K562 (cell line): ENCODE data around the gene NACC1. TPM values are rescaled to one million over a fixed set of nuclear protein-coding genes. Genes with fewer than 3 reads are reported as not detected.

Source experiments
- ATAC-seq: fragments of 200-7000 bp; cut with Tn5 transposase; 3 replicates; pipeline ENCODE4 v1.9.1; 2020; ENCODE audit warnings: moderate library complexity
- BruUV-seq: library from RNA; stranded (reverse); fragments of 400-500 nt; replicated peaks from 2 replicates; lab custom pipeline; 2021; lab: Mats Ljungman, UMichigan
- CTCF ChIA-PET: fragments of 300-600 bp; formaldehyde crosslinking; extraction: SDS; loops from one replicate; lab custom pipeline; 2021; ENCODE audit warnings: low intra/inter-chr PET ratio; lab: Yijun Ruan, JAX
- POLR2A ChIA-PET: fragments of 300-600, 350-650 bp; sonication (Branson Sonifier 250); formaldehyde crosslinking; extraction: SDS; loops from one replicate; lab custom pipeline; 2021; ENCODE audit warnings: antibody characterized with exemption, inconsistent platforms; lab: Yijun Ruan, JAX
- DNase-seq, 4 experiments: peaks; one replicate each; pipeline versions ENCODE4 v3.0.0 to v3.0.0-alpha.2; 2011 to 2018; ENCODE audit warnings: low spot score in 3 of 4, mixed read lengths in 3 of 4; ENCODE audit errors: extremely low read depth in 1 of 4
- FAIRE-seq: peaks from 2 replicates; lab custom pipeline; 2011; peaks lifted over from hg19 to GRCh38; lab: Jason Lieb, UNC
- H2AFZ ChIP-seq: 2 replicates; pipeline ENCODE4 v1.6.0; 2011; ENCODE audit warnings: low read depth, low read length, control low read depth, inconsistent platforms
- H3K27ac ChIP-seq: fragments of 200-600 bp; 3 replicates; pipeline ENCODE4 v1.8.0; 2011; ENCODE audit warnings: low read depth, mild to moderate bottlenecking, control low read depth, inconsistent platforms, low read length, moderate library complexity, mixed read lengths; ENCODE audit errors: extremely low read depth
- H3K27me3 ChIP-seq, 2 experiments: fragments of 300-600 bp in 1 of 2; 2 replicates in 1 of 2; 3 replicates in 1 of 2; pipeline versions ENCODE4 v1.6.0 to v1.8.0; 2011; ENCODE audit warnings: inconsistent platforms in 2 of 2, low read length in 2 of 2, mild to moderate bottlenecking in 1 of 2, mixed read lengths in 1 of 2, moderate library complexity in 1 of 2; ENCODE audit not compliant: control insufficient read depth in 2 of 2, insufficient read depth in 2 of 2
- H3K36me3 ChIP-seq: fragments of 300-600 bp; 3 replicates; pipeline ENCODE4 v1.8.0; 2011; ENCODE audit warnings: mild to moderate bottlenecking, low read length, inconsistent platforms; ENCODE audit not compliant: control insufficient read depth, insufficient read depth
- H3K4me1 ChIP-seq, 2 experiments: fragments of 200-600 bp in 1 of 2; replicated peaks in 1 of 2; 2 replicates in 1 of 2; 3 replicates in 1 of 2; pipeline versions ENCODE4 v1.5.1 to v1.8.0; 2011; ENCODE audit warnings: inconsistent platforms in 2 of 2, low read length in 2 of 2, mild to moderate bottlenecking in 1 of 2, mixed read lengths in 1 of 2, moderate library complexity in 1 of 2; ENCODE audit not compliant: control insufficient read depth in 2 of 2, insufficient read depth in 2 of 2
- H3K4me2 ChIP-seq: 2 replicates; pipeline ENCODE4 v1.6.1; 2011; ENCODE audit warnings: low read length, control low read depth, inconsistent platforms, mixed read lengths; ENCODE audit not compliant: insufficient read depth
- H3K4me3 ChIP-seq: fragments of 200-600 bp; sonication (generic), shearing (Covaris generic); 2 replicates; pipeline ENCODE4 v1.5.1; 2016; ENCODE audit warnings: control low read depth, inconsistent platforms
- H3K79me2 ChIP-seq: fragments of 200-600 bp; 3 replicates; pipeline ENCODE4 v1.8.0; 2011; ENCODE audit warnings: low read length, inconsistent platforms; ENCODE audit not compliant: control insufficient read depth, insufficient read depth
- H3K9ac ChIP-seq, 2 experiments: 2 replicates each; pipeline versions ENCODE4 v1.6.0 to v1.6.1; 2011; ENCODE audit warnings: low read depth in 2 of 2, low read length in 2 of 2, control low read depth in 1 of 2, inconsistent platforms in 1 of 2, mild to moderate bottlenecking in 1 of 2, mixed read lengths in 1 of 2; ENCODE audit not compliant: insufficient read depth in 1 of 2
- H3K9me1 ChIP-seq: one replicate; pipeline ENCODE4 v1.6.0; 2011; ENCODE audit warnings: inconsistent platforms, mild to moderate bottlenecking, low read length, moderate library complexity; ENCODE audit not compliant: control insufficient read depth, insufficient read depth
- H3K9me3 ChIP-seq: replicated peaks from 2 replicates; pipeline ENCODE4 v1.5.1; 2011; ENCODE audit warnings: low read depth, low read length, inconsistent platforms; ENCODE audit not compliant: control insufficient read depth, insufficient read depth
- H4K20me1 ChIP-seq: replicated peaks from 2 replicates; pipeline ENCODE4 v1.6.1; 2011; ENCODE audit warnings: low read length, inconsistent platforms, mixed read lengths; ENCODE audit not compliant: control insufficient read depth, insufficient read depth
- BCLAF1 ChIP-seq, 2 experiments: fragments of 450-650 bp in 1 of 2; IDR thresholded peaks; 2 replicates each; pipeline ENCODE4 v1.6.1; 2011 to 2017; ENCODE audit warnings: low read depth in 2 of 2, antibody characterized with exemption in 1 of 2, borderline replicate concordance in 1 of 2, low read length in 1 of 2, mild to moderate bottlenecking in 1 of 2, mixed read lengths in 1 of 2; ENCODE audit not compliant: control insufficient read depth in 1 of 2
- CTBP1 ChIP-seq: fragments of 450-650 bp; IDR thresholded peaks from 2 replicates; pipeline ENCODE4 v1.6.1; 2016; ENCODE audit warnings: borderline replicate concordance
- ESRRA ChIP-seq: fragments of 450-650 bp; IDR thresholded peaks from 2 replicates; pipeline ENCODE4 v1.6.1; 2014; ENCODE audit warnings: low read depth, mild to moderate bottlenecking, moderate library complexity, borderline replicate concordance
- FOSL1 ChIP-seq: fragments of 200-800 bp; sonication (Bioruptor generic); conservative IDR thresholded peaks from 2 replicates; pipeline ENCODE4 v1.6.1; 2016; ENCODE audit warnings: missing genetic modification characterization, missing compliant biosample characterization
- GATA2 ChIP-seq: sonication (generic); formaldehyde crosslinking; IDR thresholded peaks from 2 replicates; pipeline ENCODE4 v1.4.0; 2020; ENCODE audit warnings: mild to moderate bottlenecking, missing genetic modification reagents
- KDM1A ChIP-seq, 2 experiments: fragments of 450-650 bp; IDR thresholded peaks; 2 replicates each; pipeline ENCODE4 v1.6.1; 2016; ENCODE audit warnings: mild to moderate bottlenecking in 2 of 2
- KDM5B ChIP-seq: fragments of 200-600 bp; sonication (generic); IDR thresholded peaks from 2 replicates; pipeline ENCODE4 v1.6.1; 2012; ENCODE audit warnings: low read depth, mild to moderate bottlenecking, moderate library complexity, low read length, control low read depth, inconsistent platforms; ENCODE audit not compliant: insufficient replicate concordance
- MAFG ChIP-seq: fragments of 450-650 bp; conservative IDR thresholded peaks from 2 replicates; pipeline ENCODE4 v1.6.1; 2016; ENCODE audit warnings: missing genetic modification characterization, missing compliant biosample characterization
- MBD2 ChIP-seq: sonication (generic); IDR thresholded peaks from 2 replicates; pipeline ENCODE4 v1.6.1; 2016; ENCODE audit warnings: low read depth, borderline replicate concordance
- MEIS2 ChIP-seq: fragments of 450-650 bp; IDR thresholded peaks from 2 replicates; pipeline ENCODE4 v1.6.1; 2014; ENCODE audit warnings: mild to moderate bottlenecking; ENCODE audit not compliant: partially characterized antibody
- NR2C1 ChIP-seq, 2 experiments: fragments of 450-650 bp; IDR thresholded peaks; 2 replicates each; pipeline ENCODE4 v1.6.1; 2017; ENCODE audit warnings: mild to moderate bottlenecking in 2 of 2, antibody characterized with exemption in 1 of 2, inconsistent platforms in 1 of 2, missing compliant biosample characterization in 1 of 2, missing genetic modification characterization in 1 of 2
- NR2C2 ChIP-seq, 2 experiments: fragments of 200-800 bp in 1 of 2; sonication (Bioruptor generic) in 1 of 2; sonication (generic) in 1 of 2; formaldehyde crosslinking in 1 of 2; IDR thresholded peaks; 2 replicates each; pipeline versions ENCODE4 v1.6.1 to v1.8.0; 2016 to 2022; ENCODE audit warnings: mild to moderate bottlenecking in 1 of 2, missing compliant biosample characterization in 1 of 2, missing genetic modification characterization in 1 of 2, missing genetic modification reagents in 1 of 2
- RBM22 ChIP-seq: fragments of 200-400 bp; formaldehyde crosslinking; IDR thresholded peaks from 2 replicates; pipeline ENCODE4 v1.6.1; 2018; ENCODE audit warnings: low read length, low read depth; ENCODE audit not compliant: poor library complexity, severe bottlenecking
- SMARCE1 ChIP-seq: fragments of 450-650 bp; IDR thresholded peaks from 2 replicates; pipeline ENCODE4 v1.7.1; 2016; ENCODE audit warnings: mild to moderate bottlenecking
- TAL1 ChIP-seq: fragments of 450-650 bp; IDR thresholded peaks from 2 replicates; pipeline ENCODE4 v1.6.1; 2016; ENCODE audit warnings: mild to moderate bottlenecking
- TEAD4 ChIP-seq, 2 experiments: sonication (generic) in 1 of 2; formaldehyde crosslinking in 1 of 2; IDR thresholded peaks; 2 replicates each; pipeline versions ENCODE4 v1.6.1 to v1.8.0; 2012 to 2022; ENCODE audit warnings: borderline replicate concordance in 1 of 2, inconsistent platforms in 1 of 2, low read length in 1 of 2, mild to moderate bottlenecking in 1 of 2, missing genetic modification reagents in 1 of 2
- ZC3H4 ChIP-seq: sonication (generic); formaldehyde crosslinking; IDR thresholded peaks from 2 replicates; pipeline ENCODE4 v1.9.0; 2021; ENCODE audit warnings: missing genetic modification reagents, borderline replicate concordance
- WGBS: fragments of 100-300 bp; shearing (Covaris generic); methylation state at CpG from one replicate; pipeline ENCODE4 v1.1.6; 2016; ENCODE audit warnings: low coverage, mixed read lengths; ENCODE audit not compliant: insufficient coverage; ENCODE audit errors: missing lambda C conversion rate; 5-methylcytosine and 5-hydroxymethylcytosine counted together
- in situ Hi-C: fragments of 300-500 bp; cut with MboI; formaldehyde crosslinking; loops from 4 replicates; pipeline ENCODE4 v1.15.0; 2018; ENCODE audit warnings: inconsistent platforms, mixed read lengths
- intact Hi-C: fragments of 100-400 bp; cut with micrococcal nuclease; formaldehyde crosslinking; loops from 2 replicates; pipeline ENCODE4 v1.14.2; 2022
- polyA plus RNA-seq, 8 experiments: library from polyadenylated mRNA; depleted of rRNA in 4 of 8; stranded (reverse) in 5 of 8; unstranded in 3 of 8; fragments of >200 nt; fragmentation: Nextera tagmentation in 2 of 8; fragmentation: Illumina TruSeq in 1 of 8; extraction: Ambion mirVana in 2 of 8; extraction: Trizol in 1 of 8; gene quantifications; 2 replicates each; pipeline versions ENCODE4 v1.2.1 to v1.2.3, GENCODE V29; 2011 to 2014; ENCODE audit warnings: inconsistent platforms in 1 of 8, missing spikeins in 1 of 8
- total RNA-seq, 7 experiments: library from RNA; depleted of rRNA in 6 of 7; stranded (reverse); fragments of >200 nt in 6 of 7; fragmentation: Illumina TruSeq in 2 of 7; extraction: Trizol in 2 of 7; gene quantifications; 2 replicates each; pipeline versions ENCODE4 v1.2.1 to v1.2.3, GENCODE V29; 2011 to 2021; ENCODE audit warnings: low replicate concordance in 1 of 7

NACC1 gene
- total and polyA plus RNA-seq, 9 of the 15 experiments (the other 6 are each of a cell fraction or from before 2014, with no cell fraction given), result 0.04 to 96.6 (median 25.8) TPM

- FAIRE-seq, result peak; percentile 94
- Histone ChIP-seq H3K4me2 (peak overlapping the region; percentile 13; the same call in 1 of the 2 replicates), H3K79me2 (no peaks in the 10 kb centered on the region), H3K4me3 (no peak overlapping the region), H2AFZ (peak overlapping the region; percentile 54; the same call in 1 of the 2 replicates), H3K4me1 (peaks cover 11 to 28% of the 10 kb centered on the region in 2 experiments; a peak in 3 of 5 replicates), H3K27ac (no peak overlapping the region; the same call in 2 of the 3 replicates), H3K9me3 (no peaks in the 10 kb centered on the region), H3K36me3 (no peaks in the 10 kb centered on the region), H3K27me3 (no peaks in the 10 kb centered on the region), H3K9ac (peak overlapping the region; percentile 31 to 87; a peak in 3 of 4 replicates), H3K9me1 (no peaks in the 10 kb centered on the region), H4K20me1 (no peaks in the 10 kb centered on the region)
- CTCF ChIA-PET, result no interaction called here
- BruUV-seq, result no TSS peak
- intact Hi-C loops (no loop called here), in situ Hi-C loops (no loop called here)
- POLR2A ChIA-PET, result no interaction called here
- peak; percentile 18; the same call in 2 of the 3 replicates for ATAC-seq
- WGBS, result 36% methylated on average over 11 of the region's 18 CpGs
- peak; percentile 58 to 78 (median 68) for DNase-seq
- TF ChIP-seq SMARCE1 (peak; percentile 73; the same call in 1 of the 2 replicates), CTBP1 (peak; percentile 99), MEIS2 (peak; percentile 11), BCLAF1 (IDR thresholded peaks at IDR 0.05; ENCODE audit: borderline replicate concordance in 1 of 2, control insufficient read depth in 1 of 2, low read depth in 2 of 2, low read length in 1 of 2) (no peak), MAFG (no peak), GATA2 (CRISPR knock-in tag) (peak; percentile 82), ZC3H4 (CRISPR knock-in tag) (no peak), RBM22 (no peak), FOSL1 (tag) (peak; percentile 89), KDM1A (IDR thresholded peaks at IDR 0.05) (peak; percentile 70 to 76; a peak in 3 of 4 replicates), MBD2 (no peak), NR2C2 (CRISPR knock-in tag; IDR thresholded peaks at IDR 0.05) (peak; percentile 31; the same call in 1 of the 2 replicates), NR2C2 (tag; IDR thresholded peaks at IDR 0.05) (peak; percentile 90), KDM5B (no peak), NR2C1 (IDR thresholded peaks at IDR 0.05) (0 out of 2 replicates have a peak, but pooled peaks have one; percentile 40), NR2C1 (tag; IDR thresholded peaks at IDR 0.05) (peak; percentile 81), TAL1 (no peak), ESRRA (0 out of 2 replicates have a peak, but pooled peaks have one; percentile 36), TEAD4 (IDR thresholded peaks at IDR 0.05; ENCODE audit: low read length) (0 out of 2 replicates have a peak, but pooled peaks have one; percentile 27), TEAD4 (CRISPR knock-in tag; IDR thresholded peaks at IDR 0.05; ENCODE audit: borderline replicate concordance) (no peak)
These were observed 54.5 kb downstream of the NACC1 start for GRCh38 chr19:13172346-13173138.
